Neural progenitor cell (in vitro differentiated cells): ENCODE measurements around the gene CLDN10. TPM values are rescaled to one million over a fixed set of nuclear protein-coding genes. Genes with fewer than 3 reads are reported as not detected.
A peak's percentile ranks its signal among the peaks of the same experiment; 100 is the strongest.

ENCODE experiments used
- DNase-seq: peaks from one replicate; pipeline ENCODE4 v3.0.0-alpha.2; 2016; ENCODE audit warnings: low spot score
- H2AFZ ChIP-seq: fragments of 200-600 bp; sonication (generic); replicated peaks from 2 replicates; pipeline ENCODE4 v1.6.1; 2016; ENCODE audit warnings: antibody characterized with exemption
- H3F3A ChIP-seq: fragments of 200-600 bp; sonication (generic); 2 replicates; pipeline ENCODE4 v1.6.1; 2016; ENCODE audit warnings: antibody characterized with exemption, low read depth
- H3K27ac ChIP-seq: fragments of 200-600 bp; sonication (generic); 2 replicates; pipeline ENCODE4 v1.5.1; 2016; ENCODE audit warnings: mild to moderate bottlenecking
- H3K27me3 ChIP-seq: fragments of 200-600 bp; sonication (generic); 2 replicates; pipeline ENCODE4 v1.6.1; 2016; ENCODE audit warnings: mild to moderate bottlenecking, moderate library complexity
- H3K36me3 ChIP-seq: fragments of 200-600 bp; sonication (generic); 2 replicates; pipeline ENCODE4 v1.5.1; 2016
- H3K4me1 ChIP-seq: fragments of 200-600 bp; sonication (generic); 2 replicates; pipeline ENCODE4 v1.6.1; 2016; ENCODE audit warnings: mixed run types
- H3K4me2 ChIP-seq: fragments of 200-600 bp; sonication (generic); 2 replicates; pipeline ENCODE4 v1.6.1; 2016
- H3K4me3 ChIP-seq: fragments of 200-600 bp; sonication (generic); 2 replicates; pipeline ENCODE4 v1.5.1; 2016
- H3K79me2 ChIP-seq: fragments of 200-600 bp; sonication (generic); 2 replicates; pipeline ENCODE4 v1.6.1; 2016; ENCODE audit warnings: low read depth
- H3K9ac ChIP-seq: fragments of 200-600 bp; sonication (generic); 2 replicates; pipeline ENCODE4 v1.6.1; 2016
- H3K9me3 ChIP-seq: fragments of 200-600 bp; sonication (generic); 2 replicates; pipeline ENCODE4 v1.5.1; 2016; ENCODE audit warnings: low read depth
- H4K20me1 ChIP-seq: fragments of 200-600 bp; sonication (generic); 2 replicates; pipeline ENCODE4 v1.6.1; 2016; ENCODE audit warnings: low read depth
- H3K27ac Mint-ChIP-seq: 3 replicates; pipeline ENCODE4 v1.8.0; 2021; ENCODE audit warnings: mixed read lengths
- H3K27me3 Mint-ChIP-seq: 2 replicates; pipeline ENCODE4 v1.8.0; 2022; ENCODE audit warnings: low read depth, mild to moderate bottlenecking, inconsistent platforms, moderate library complexity, mixed read lengths; ENCODE audit not compliant: insufficient read depth
- H3K36me3 Mint-ChIP-seq: 3 replicates; pipeline ENCODE4 v1.8.0; 2021; ENCODE audit warnings: mixed read lengths
- H3K4me1 Mint-ChIP-seq: 3 replicates; pipeline ENCODE4 v1.8.0; 2021; ENCODE audit warnings: mixed read lengths
- H3K4me3 Mint-ChIP-seq: 3 replicates; pipeline ENCODE4 v1.8.0; 2021; ENCODE audit warnings: mild to moderate bottlenecking, moderate library complexity, mixed read lengths
- H3K9me3 Mint-ChIP-seq: 3 replicates; pipeline ENCODE4 v1.8.0; 2020; ENCODE audit warnings: mixed read lengths
- CTCF ChIP-seq: fragments of 200-600 bp; sonication (generic); IDR thresholded peaks from 2 replicates; pipeline ENCODE4 v1.5.1; 2017; ENCODE audit warnings: antibody characterized with exemption, mild to moderate bottlenecking
- EZH2 ChIP-seq: fragments of 200-600 bp; sonication (generic); IDR thresholded peaks from 2 replicates; pipeline ENCODE4 v1.6.1; 2017; ENCODE audit warnings: antibody characterized with exemption, mild to moderate bottlenecking, moderate library complexity
- EZH2phosphoT487 ChIP-seq: fragments of 200-600 bp; sonication (generic); IDR thresholded peaks from 2 replicates; pipeline ENCODE4 v1.6.1; 2017; ENCODE audit warnings: antibody characterized with exemption
- total RNA-seq: library from RNA; depleted of rRNA; stranded (reverse); fragments of >200 nt; gene quantifications from 2 replicates; pipeline ENCODE4 v1.2.3, GENCODE V29; 2015; ENCODE audit warnings: low replicate concordance

The CLDN10 gene
- total RNA-seq, 1 donor from 2014 or later = 25.5 TPM

DNA sequence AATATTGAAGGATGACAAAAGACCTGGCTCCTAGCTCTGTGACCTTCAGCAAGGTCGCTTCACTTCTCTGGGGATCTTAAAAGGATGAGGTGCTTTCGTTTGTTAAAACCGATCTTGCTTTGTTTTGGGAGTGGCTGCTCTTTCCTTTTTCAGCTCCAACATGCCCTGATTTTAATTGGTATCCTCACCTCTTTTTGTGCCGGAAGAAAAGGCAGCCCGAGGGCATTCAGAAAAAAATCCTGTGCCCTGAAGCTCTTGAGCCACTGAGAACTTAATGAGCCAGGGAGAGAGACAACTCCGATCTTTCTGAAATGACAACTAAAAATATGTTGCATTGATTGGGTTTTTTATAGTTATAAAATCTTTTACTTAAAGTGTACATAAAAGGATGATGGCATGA is 19.4 kb downstream of the CLDN10 start:
- H3K4me3 ChIP-seq = no peak overlapping the region
- peak overlapping the region; percentile 48 for H3K4me2 ChIP-seq
- peaks cover 9% of the 10 kb centered on the region for H4K20me1 ChIP-seq
- Mint-ChIP-seq H3K27ac (no peak overlapping the region), H3K4me3 (no peak overlapping the region), H3K27me3 (peaks cover 4% of the 10 kb centered on the region), H3K36me3 (peaks cover 5% of the 10 kb centered on the region), H3K4me1 (peaks cover 10% of the 10 kb centered on the region), H3K9me3 (peaks cover 1% of the 10 kb centered on the region)
- H3K79me2 ChIP-seq = no peaks in the 10 kb centered on the region
- H3K27me3 ChIP-seq = no peaks in the 10 kb centered on the region
- peaks cover 22% of the 10 kb centered on the region for H3K4me1 ChIP-seq
- H3F3A ChIP-seq = peaks cover 8% of the 10 kb centered on the region
- no peak overlapping the region for H3K9ac ChIP-seq
- no peak overlapping the region for H3K27ac ChIP-seq
- no peaks in the 10 kb centered on the region for H3K9me3 ChIP-seq
- no peak overlapping the region for H2AFZ ChIP-seq
- no peaks in the 10 kb centered on the region for H3K36me3 ChIP-seq
- TF ChIP-seq CTCF (no peak), EZH2phosphoT487 (peak; percentile 36), EZH2 (no peak)
- peak; percentile 56 for DNase-seq

DNA sequence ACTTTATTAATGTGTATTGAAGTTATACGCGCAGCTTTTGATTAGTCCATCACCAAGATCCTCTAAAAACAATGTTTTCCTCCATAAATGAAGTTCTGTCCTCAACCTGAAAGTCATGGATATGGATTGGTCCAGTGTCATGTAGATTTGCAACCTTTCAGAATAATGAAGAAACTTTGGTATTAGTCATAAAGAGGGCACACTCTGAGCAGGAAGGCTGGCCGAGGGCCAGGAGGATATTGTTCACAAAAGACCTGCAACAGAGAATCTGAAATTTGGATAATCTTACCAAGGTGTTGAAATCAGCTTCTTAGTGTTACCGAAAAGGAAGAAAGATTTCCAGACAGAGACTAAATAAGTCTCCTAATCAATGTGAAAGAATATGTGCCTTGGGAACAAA is 20.7 kb downstream of the CLDN10 start:
- DNase-seq = no peak
- H3K27me3 Mint-ChIP-seq = peaks cover 4% of the 10 kb centered on the region
- Histone ChIP-seq H2AFZ (no peak overlapping the region), H3K27ac (no peak overlapping the region), H3K36me3 (no peaks in the 10 kb centered on the region), H3F3A (peaks cover 8% of the 10 kb centered on the region), H3K4me3 (no peak overlapping the region), H4K20me1 (peaks cover 9% of the 10 kb centered on the region), H3K9me3 (no peaks in the 10 kb centered on the region), H3K79me2 (no peaks in the 10 kb centered on the region), H3K4me1 (peaks cover 22% of the 10 kb centered on the region), H3K27me3 (no peaks in the 10 kb centered on the region), H3K4me2 (no peak overlapping the region), H3K9ac (no peak overlapping the region)
- H3K27ac Mint-ChIP-seq = no peak overlapping the region
- H3K4me3 Mint-ChIP-seq = no peak overlapping the region
- peaks cover 5% of the 10 kb centered on the region for H3K36me3 Mint-ChIP-seq
- H3K9me3 Mint-ChIP-seq = no peaks in the 10 kb centered on the region
- H3K4me1 Mint-ChIP-seq = peaks cover 10% of the 10 kb centered on the region
- TF ChIP-seq CTCF (no peak), EZH2phosphoT487 (no peak), EZH2 (no peak)

DNA sequence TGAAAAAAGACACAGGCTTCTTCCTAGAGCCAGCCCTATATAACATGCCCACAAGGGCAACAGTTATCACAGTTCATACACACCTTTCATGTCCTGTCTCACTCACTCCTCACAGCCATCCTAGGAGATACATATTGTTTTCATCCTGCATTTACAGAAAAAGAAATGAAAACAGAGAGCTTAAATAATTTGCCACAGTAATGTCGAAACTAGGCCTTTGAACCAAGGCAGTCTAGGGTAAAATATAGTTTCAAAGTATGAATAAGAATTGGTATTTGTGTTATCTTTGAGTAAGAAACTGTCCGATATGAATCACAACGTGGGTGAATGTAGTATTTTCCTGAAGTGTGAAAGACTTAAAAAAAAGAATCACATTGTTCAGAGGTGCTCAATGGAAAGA is 26.8 kb downstream of the CLDN10 start:
- Mint-ChIP-seq H3K4me1 (no peaks in the 10 kb centered on the region), H3K27me3 (peaks cover 2% of the 10 kb centered on the region), H3K36me3 (peaks cover 25% of the 10 kb centered on the region), H3K27ac (no peak overlapping the region), H3K4me3 (no peak overlapping the region), H3K9me3 (no peaks in the 10 kb centered on the region)
- Histone ChIP-seq H3F3A (no peaks in the 10 kb centered on the region), H3K36me3 (peaks cover 15% of the 10 kb centered on the region), H4K20me1 (peaks cover 4% of the 10 kb centered on the region), H3K4me2 (no peak overlapping the region), H2AFZ (no peak overlapping the region), H3K9ac (no peak overlapping the region), H3K79me2 (no peaks in the 10 kb centered on the region), H3K9me3 (no peaks in the 10 kb centered on the region), H3K27me3 (no peaks in the 10 kb centered on the region), H3K4me3 (no peak overlapping the region), H3K27ac (no peak overlapping the region), H3K4me1 (no peaks in the 10 kb centered on the region)
- DNase-seq = no peak
- no peak for TF ChIP-seq CTCF
- no peak for TF ChIP-seq EZH2
- TF ChIP-seq EZH2phosphoT487 = no peak
